ENCODE data around the gene NDUFAF3.

NDUFAF3 gene

DNA sequence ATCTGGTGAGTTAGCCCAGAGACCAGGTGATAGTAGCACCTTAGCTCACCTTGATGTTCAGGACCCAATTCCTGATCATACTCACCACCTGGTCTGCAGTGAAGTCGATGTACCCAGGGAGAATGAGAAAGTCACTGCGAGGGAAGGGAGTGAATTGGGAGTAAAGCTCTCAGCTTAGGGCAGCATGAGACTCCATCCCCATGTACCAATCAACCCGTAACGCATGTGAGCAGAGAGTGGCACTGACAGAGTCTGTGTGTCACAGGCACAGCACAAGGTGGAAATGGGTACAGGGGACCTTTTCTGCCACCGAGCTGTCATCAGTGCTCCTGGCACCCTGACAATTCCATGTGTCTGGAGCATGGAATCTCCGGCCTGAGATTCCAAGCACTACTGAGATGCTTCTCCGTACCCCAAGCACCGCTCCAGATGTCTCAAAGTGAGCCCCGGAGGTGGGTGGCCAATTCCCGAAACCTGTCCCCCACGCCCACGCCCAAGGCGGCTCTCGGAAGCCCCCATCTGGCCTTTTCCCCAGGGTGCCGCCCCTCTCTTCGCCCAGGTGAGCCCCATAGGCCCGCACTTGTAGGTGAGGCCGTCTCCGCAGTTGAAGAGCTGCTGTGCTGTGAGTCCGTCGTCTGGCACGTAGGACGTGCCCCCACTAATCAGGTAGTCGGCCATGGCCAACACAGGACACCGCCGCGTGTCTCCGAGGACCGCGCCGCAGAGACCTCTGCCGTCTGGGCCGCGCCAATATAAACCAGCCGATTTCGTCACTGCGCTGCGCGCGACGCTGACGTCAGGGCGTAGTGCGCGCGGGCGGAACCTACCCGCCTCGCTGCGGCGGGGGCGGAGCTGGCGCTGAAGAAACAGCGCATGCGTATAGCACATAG, 7.0 kb downstream of the NDUFAF3 start, which contains the start of gene IMPDH2 (continued):
- TF ChIP-seq, protein P1, sequence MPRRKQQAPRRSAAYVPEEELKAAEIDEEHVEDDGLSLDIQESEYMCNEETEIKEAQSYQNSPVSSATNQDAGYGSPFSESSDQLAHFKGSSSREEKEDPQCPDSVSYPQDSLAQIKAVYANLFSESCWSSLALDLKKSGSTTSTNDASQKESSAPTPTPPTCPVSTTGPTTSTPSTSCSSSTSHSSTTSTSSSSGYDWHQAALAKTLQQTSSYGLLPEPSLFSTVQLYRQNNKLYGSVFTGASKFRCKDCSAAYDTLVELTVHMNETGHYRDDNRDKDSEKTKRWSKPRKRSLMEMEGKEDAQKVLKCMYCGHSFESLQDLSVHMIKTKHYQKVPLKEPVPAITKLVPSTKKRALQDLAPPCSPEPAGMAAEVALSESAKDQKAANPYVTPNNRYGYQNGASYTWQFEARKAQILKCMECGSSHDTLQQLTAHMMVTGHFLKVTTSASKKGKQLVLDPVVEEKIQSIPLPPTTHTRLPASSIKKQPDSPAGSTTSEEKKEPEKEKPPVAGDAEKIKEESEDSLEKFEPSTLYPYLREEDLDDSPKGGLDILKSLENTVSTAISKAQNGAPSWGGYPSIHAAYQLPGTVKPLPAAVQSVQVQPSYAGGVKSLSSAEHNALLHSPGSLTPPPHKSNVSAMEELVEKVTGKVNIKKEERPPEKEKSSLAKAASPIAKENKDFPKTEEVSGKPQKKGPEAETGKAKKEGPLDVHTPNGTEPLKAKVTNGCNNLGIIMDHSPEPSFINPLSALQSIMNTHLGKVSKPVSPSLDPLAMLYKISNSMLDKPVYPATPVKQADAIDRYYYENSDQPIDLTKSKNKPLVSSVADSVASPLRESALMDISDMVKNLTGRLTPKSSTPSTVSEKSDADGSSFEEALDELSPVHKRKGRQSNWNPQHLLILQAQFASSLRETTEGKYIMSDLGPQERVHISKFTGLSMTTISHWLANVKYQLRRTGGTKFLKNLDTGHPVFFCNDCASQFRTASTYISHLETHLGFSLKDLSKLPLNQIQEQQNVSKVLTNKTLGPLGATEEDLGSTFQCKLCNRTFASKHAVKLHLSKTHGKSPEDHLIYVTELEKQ (tag by site-specific recombination; IDR thresholded peaks at IDR 0.05; ENCODE audit: borderline replicate concordance), result no peak
- TF ChIP-seq KLF7 (tag by site-specific recombination; IDR thresholded peaks at IDR 0.05; ENCODE audit: borderline replicate concordance), result 0 out of 2 replicates have a peak, but pooled peaks have one; percentile 59
- TF ChIP-seq, protein P2, sequence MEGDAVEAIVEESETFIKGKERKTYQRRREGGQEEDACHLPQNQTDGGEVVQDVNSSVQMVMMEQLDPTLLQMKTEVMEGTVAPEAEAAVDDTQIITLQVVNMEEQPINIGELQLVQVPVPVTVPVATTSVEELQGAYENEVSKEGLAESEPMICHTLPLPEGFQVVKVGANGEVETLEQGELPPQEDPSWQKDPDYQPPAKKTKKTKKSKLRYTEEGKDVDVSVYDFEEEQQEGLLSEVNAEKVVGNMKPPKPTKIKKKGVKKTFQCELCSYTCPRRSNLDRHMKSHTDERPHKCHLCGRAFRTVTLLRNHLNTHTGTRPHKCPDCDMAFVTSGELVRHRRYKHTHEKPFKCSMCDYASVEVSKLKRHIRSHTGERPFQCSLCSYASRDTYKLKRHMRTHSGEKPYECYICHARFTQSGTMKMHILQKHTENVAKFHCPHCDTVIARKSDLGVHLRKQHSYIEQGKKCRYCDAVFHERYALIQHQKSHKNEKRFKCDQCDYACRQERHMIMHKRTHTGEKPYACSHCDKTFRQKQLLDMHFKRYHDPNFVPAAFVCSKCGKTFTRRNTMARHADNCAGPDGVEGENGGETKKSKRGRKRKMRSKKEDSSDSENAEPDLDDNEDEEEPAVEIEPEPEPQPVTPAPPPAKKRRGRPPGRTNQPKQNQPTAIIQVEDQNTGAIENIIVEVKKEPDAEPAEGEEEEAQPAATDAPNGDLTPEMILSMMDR (tag by site-specific recombination; IDR thresholded peaks at IDR 0.05), result peak; percentile 48
- 0 out of 2 replicates have a peak, but pooled peaks have one; percentile 17 for TF ChIP-seq GLIS1 (tag by site-specific recombination; IDR thresholded peaks at IDR 0.05)
- TF ChIP-seq, protein P3, sequence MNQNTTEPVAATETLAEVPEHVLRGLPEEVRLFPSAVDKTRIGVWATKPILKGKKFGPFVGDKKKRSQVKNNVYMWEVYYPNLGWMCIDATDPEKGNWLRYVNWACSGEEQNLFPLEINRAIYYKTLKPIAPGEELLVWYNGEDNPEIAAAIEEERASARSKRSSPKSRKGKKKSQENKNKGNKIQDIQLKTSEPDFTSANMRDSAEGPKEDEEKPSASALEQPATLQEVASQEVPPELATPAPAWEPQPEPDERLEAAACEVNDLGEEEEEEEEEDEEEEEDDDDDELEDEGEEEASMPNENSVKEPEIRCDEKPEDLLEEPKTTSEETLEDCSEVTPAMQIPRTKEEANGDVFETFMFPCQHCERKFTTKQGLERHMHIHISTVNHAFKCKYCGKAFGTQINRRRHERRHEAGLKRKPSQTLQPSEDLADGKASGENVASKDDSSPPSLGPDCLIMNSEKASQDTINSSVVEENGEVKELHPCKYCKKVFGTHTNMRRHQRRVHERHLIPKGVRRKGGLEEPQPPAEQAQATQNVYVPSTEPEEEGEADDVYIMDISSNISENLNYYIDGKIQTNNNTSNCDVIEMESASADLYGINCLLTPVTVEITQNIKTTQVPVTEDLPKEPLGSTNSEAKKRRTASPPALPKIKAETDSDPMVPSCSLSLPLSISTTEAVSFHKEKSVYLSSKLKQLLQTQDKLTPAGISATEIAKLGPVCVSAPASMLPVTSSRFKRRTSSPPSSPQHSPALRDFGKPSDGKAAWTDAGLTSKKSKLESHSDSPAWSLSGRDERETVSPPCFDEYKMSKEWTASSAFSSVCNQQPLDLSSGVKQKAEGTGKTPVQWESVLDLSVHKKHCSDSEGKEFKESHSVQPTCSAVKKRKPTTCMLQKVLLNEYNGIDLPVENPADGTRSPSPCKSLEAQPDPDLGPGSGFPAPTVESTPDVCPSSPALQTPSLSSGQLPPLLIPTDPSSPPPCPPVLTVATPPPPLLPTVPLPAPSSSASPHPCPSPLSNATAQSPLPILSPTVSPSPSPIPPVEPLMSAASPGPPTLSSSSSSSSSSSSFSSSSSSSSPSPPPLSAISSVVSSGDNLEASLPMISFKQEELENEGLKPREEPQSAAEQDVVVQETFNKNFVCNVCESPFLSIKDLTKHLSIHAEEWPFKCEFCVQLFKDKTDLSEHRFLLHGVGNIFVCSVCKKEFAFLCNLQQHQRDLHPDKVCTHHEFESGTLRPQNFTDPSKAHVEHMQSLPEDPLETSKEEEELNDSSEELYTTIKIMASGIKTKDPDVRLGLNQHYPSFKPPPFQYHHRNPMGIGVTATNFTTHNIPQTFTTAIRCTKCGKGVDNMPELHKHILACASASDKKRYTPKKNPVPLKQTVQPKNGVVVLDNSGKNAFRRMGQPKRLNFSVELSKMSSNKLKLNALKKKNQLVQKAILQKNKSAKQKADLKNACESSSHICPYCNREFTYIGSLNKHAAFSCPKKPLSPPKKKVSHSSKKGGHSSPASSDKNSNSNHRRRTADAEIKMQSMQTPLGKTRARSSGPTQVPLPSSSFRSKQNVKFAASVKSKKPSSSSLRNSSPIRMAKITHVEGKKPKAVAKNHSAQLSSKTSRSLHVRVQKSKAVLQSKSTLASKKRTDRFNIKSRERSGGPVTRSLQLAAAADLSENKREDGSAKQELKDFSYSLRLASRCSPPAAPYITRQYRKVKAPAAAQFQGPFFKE (tag by site-specific recombination; IDR thresholded peaks at IDR 0.05; ENCODE audit: borderline replicate concordance), result no peak
- no peak for TF ChIP-seq SCRT2 (tag by site-specific recombination; IDR thresholded peaks at IDR 0.05)
- TF ChIP-seq ZNF837 (tag by site-specific recombination; IDR thresholded peaks at IDR 0.05), result 0 out of 2 replicates have a peak, but pooled peaks have one; percentile 46
- TF ChIP-seq, protein P4, sequence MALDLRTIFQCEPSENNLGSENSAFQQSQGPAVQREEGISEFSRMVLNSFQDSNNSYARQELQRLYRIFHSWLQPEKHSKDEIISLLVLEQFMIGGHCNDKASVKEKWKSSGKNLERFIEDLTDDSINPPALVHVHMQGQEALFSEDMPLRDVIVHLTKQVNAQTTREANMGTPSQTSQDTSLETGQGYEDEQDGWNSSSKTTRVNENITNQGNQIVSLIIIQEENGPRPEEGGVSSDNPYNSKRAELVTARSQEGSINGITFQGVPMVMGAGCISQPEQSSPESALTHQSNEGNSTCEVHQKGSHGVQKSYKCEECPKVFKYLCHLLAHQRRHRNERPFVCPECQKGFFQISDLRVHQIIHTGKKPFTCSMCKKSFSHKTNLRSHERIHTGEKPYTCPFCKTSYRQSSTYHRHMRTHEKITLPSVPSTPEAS (tag by site-specific recombination; IDR thresholded peaks at IDR 0.05), result no peak
- TF ChIP-seq, protein P5, sequence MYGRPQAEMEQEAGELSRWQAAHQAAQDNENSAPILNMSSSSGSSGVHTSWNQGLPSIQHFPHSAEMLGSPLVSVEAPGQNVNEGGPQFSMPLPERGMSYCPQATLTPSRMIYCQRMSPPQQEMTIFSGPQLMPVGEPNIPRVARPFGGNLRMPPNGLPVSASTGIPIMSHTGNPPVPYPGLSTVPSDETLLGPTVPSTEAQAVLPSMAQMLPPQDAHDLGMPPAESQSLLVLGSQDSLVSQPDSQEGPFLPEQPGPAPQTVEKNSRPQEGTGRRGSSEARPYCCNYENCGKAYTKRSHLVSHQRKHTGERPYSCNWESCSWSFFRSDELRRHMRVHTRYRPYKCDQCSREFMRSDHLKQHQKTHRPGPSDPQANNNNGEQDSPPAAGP (tag by site-specific recombination; IDR thresholded peaks at IDR 0.05), result peak; percentile 61; the same call in 1 of the 2 replicates
- TF ChIP-seq, protein P6, sequence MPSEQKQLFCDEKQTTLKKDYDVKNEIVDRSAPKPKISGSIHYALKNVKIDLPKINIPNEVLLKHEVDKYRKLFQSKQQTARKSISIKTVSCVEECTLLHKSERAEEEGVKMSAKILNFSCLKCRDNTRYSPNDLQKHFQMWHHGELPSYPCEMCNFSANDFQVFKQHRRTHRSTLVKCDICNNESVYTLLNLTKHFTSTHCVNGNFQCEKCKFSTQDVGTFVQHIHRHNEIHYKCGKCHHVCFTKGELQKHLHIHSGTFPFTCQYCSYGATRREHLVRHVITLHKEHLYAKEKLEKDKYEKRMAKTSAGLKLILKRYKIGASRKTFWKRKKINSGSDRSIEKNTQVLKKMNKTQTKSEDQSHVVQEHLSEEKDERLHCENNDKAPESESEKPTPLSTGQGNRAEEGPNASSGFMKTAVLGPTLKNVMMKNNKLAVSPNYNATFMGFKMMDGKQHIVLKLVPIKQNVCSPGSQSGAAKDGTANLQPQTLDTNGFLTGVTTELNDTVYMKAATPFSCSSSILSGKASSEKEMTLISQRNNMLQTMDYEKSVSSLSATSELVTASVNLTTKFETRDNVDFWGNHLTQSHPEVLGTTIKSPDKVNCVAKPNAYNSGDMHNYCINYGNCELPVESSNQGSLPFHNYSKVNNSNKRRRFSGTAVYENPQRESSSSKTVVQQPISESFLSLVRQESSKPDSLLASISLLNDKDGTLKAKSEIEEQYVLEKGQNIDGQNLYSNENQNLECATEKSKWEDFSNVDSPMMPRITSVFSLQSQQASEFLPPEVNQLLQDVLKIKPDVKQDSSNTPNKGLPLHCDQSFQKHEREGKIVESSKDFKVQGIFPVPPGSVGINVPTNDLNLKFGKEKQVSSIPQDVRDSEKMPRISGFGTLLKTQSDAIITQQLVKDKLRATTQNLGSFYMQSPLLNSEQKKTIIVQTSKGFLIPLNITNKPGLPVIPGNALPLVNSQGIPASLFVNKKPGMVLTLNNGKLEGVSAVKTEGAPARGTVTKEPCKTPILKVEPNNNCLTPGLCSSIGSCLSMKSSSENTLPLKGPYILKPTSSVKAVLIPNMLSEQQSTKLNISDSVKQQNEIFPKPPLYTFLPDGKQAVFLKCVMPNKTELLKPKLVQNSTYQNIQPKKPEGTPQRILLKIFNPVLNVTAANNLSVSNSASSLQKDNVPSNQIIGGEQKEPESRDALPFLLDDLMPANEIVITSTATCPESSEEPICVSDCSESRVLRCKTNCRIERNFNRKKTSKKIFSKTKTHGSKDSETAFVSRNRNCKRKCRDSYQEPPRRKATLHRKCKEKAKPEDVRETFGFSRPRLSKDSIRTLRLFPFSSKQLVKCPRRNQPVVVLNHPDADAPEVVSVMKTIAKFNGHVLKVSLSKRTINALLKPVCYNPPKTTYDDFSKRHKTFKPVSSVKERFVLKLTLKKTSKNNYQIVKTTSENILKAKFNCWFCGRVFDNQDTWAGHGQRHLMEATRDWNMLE (tag by site-specific recombination; conservative IDR thresholded peaks at IDR 0.05; ENCODE audit: low read depth), result no peak; the same call in 1 of the 2 replicates
- TF ChIP-seq SP7 (tag by site-specific recombination; IDR thresholded peaks at IDR 0.05), result peak; percentile 77
- no peak for TF ChIP-seq ZNF174 (tag by site-specific recombination; IDR thresholded peaks at IDR 0.05)
- no peak for TF ChIP-seq ZNF548 (tag by site-specific recombination; IDR thresholded peaks at IDR 0.05)
- TF ChIP-seq, protein P7, sequence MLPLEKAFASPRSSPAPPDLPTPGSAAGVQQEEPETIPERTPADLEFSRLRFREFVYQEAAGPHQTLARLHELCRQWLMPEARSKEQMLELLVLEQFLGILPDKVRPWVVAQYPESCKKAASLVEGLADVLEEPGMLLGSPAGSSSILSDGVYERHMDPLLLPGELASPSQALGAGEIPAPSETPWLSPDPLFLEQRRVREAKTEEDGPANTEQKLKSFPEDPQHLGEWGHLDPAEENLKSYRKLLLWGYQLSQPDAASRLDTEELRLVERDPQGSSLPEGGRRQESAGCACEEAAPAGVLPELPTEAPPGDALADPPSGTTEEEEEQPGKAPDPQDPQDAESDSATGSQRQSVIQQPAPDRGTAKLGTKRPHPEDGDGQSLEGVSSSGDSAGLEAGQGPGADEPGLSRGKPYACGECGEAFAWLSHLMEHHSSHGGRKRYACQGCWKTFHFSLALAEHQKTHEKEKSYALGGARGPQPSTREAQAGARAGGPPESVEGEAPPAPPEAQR (tag by site-specific recombination; IDR thresholded peaks at IDR 0.05), result no peak
- no peak for TF ChIP-seq ZNF202 (tag by site-specific recombination; IDR thresholded peaks at IDR 0.05; ENCODE audit: borderline replicate concordance)
- peak; percentile 88 for TF ChIP-seq KLF16 (tag by site-specific recombination; IDR thresholded peaks at IDR 0.05)
